ENCODE data around the gene NGF.

NGF gene

GRCh38 chr1:115308969-115309368 is 29.1 kb downstream of the NGF start:
- no peak for DNase-seq

- no peak for DNase-seq
Observed at GRCh38 chr1:115307661-115308060, 30.4 kb downstream of the NGF start.

- no peak for DNase-seq
Observed at GRCh38 chr1:115306146-115306545, 31.9 kb downstream of the NGF start.

GRCh38 chr1:115303364-115303763 is 34.7 kb downstream of the NGF start:
- DNase-seq = no peak

GRCh38 chr1:115302390-115302961 is 35.6 kb downstream of the NGF start:
- no peak for DNase-seq

GRCh38 chr1:115301438-115302020 is 36.5 kb downstream of the NGF start:
- no peak for DNase-seq

GRCh38 chr1:115300087-115300876 is 37.8 kb downstream of the NGF start:
- peak; percentile 35 for DNase-seq

- no peak for DNase-seq
Observed at GRCh38 chr1:115299266-115299665, 38.8 kb downstream of the NGF start.

- DNase-seq = no peak
Observed at GRCh38 chr1:115296981-115297380, 41.1 kb downstream of the NGF start.

GRCh38 chr1:115295904-115296696 is 41.9 kb downstream of the NGF start:
- DNase-seq = no peak

GRCh38 chr1:115293899-115294298 is 44.1 kb downstream of the NGF start:
- no peak for DNase-seq

GRCh38 chr1:115293006-115293405 is 45.0 kb downstream of the NGF start:
- no peak for DNase-seq

GRCh38 chr1:115291741-115292140 is 46.3 kb downstream of the NGF start:
- DNase-seq = no peak

- DNase-seq = no peak
Observed at GRCh38 chr1:115289940-115290339, 48.1 kb downstream of the NGF start.

- DNase-seq = no peak
Observed at GRCh38 chr1:115288591-115289198, 49.4 kb downstream of the NGF start.

- no peak for DNase-seq
Observed at GRCh38 chr1:115286431-115287205, 51.4 kb downstream of the NGF start.

GRCh38 chr1:115284209-115284608 is 53.8 kb downstream of the NGF start:
- DNase-seq = no peak

GRCh38 chr1:115283681-115284146 is 54.3 kb downstream of the NGF start:
- no peak for DNase-seq

GRCh38 chr1:115283249-115283648 is 54.8 kb downstream of the NGF start:
- DNase-seq = no peak

GRCh38 chr1:115282807-115283208 is 55.2 kb downstream of the NGF start:
- DNase-seq = no peak

- no peak for DNase-seq
Observed at GRCh38 chr1:115281143-115281542, 56.9 kb downstream of the NGF start.

GRCh38 chr1:115280064-115280463 is 58.0 kb downstream of the NGF start:
- DNase-seq = no peak

Data from NCI-H82 (cell line).